Activated CD8-positive, alpha-beta memory T cell treated with anti-CD3 and anti-CD28 coated beads, Interleukin-2, amount 50 U/mL, for 48 hours (primary cell): ENCODE measurements around the gene PECR.
A peak's percentile ranks its signal among the peaks of the same experiment; 100 is the strongest.

ENCODE experiments used
- DNase-seq: peaks from one replicate; pipeline ENCODE4 v3.0.0-alpha.2; 2020

The PECR gene

GRCh38 chr2:216081487-216082116 is at the start of gene PECR, which contains the start of gene TMEM169:
PECR (minus strand) TSS chr2:216081809; CDS start chr2:216081741, 68 bp downstream.
TMEM169 (plus strand) TSS chr2:216081919; CDS start chr2:216095964, 14,045 bp downstream.
- DNase-seq: peak; percentile 88

- DNase-seq: no peak
These were observed 48.9 kb upstream of the PECR start for GRCh38 chr2:216130346-216130971.

GRCh38 chr2:216126943-216127342 is 45.3 kb upstream of the PECR start:
- no peak for DNase-seq

GRCh38 chr2:216121255-216121654 is 39.6 kb upstream of the PECR start:
- no peak for DNase-seq

- no peak for DNase-seq
These were observed 38.4 kb upstream of the PECR start for GRCh38 chr2:216119986-216120385.

- DNase-seq: no peak
These were observed 37.5 kb upstream of the PECR start for GRCh38 chr2:216119146-216119545.

GRCh38 chr2:216118474-216118873 is 36.9 kb upstream of the PECR start:
- no peak for DNase-seq

- no peak for DNase-seq
These were observed 36.1 kb upstream of the PECR start for GRCh38 chr2:216117561-216118340.

- DNase-seq: no peak
These were observed 34.8 kb upstream of the PECR start for GRCh38 chr2:216116418-216116817.

- DNase-seq: peak; percentile 98
These were observed 33.3 kb upstream of the PECR start for GRCh38 chr2:216114714-216115531.

- peak; percentile 59 for DNase-seq
These were observed 32.7 kb upstream of the PECR start for GRCh38 chr2:216114382-216114713.

- DNase-seq: peak; percentile 63
These were observed 32.0 kb upstream of the PECR start for GRCh38 chr2:216113572-216113971.

GRCh38 chr2:216112926-216113325 is 31.3 kb upstream of the PECR start:
- DNase-seq: no peak

GRCh38 chr2:216111122-216111521 is 29.5 kb upstream of the PECR start:
- DNase-seq: no peak

GRCh38 chr2:216110620-216111019 is 29.0 kb upstream of the PECR start:
- no peak for DNase-seq

- no peak for DNase-seq
These were observed 28.5 kb upstream of the PECR start for GRCh38 chr2:216109962-216110614.

GRCh38 chr2:216108967-216109921 is 27.6 kb upstream of the PECR start, which contains the start of gene XRCC5:
XRCC5 (plus strand) TSS chr2:216109348; CDS start chr2:216109437, 89 bp downstream.
- DNase-seq: peak; percentile 99

GRCh38 chr2:216108310-216108966 is 26.8 kb upstream of the PECR start:
- DNase-seq: no peak

GRCh38 chr2:216107760-216108159 is 26.2 kb upstream of the PECR start:
- no peak for DNase-seq

GRCh38 chr2:216107320-216107719 is 25.7 kb upstream of the PECR start:
- DNase-seq: no peak

GRCh38 chr2:216104691-216105090 is 23.1 kb upstream of the PECR start:
- DNase-seq: no peak
